Omental fat pad (tissue), 4 donors: Measurements from ENCODE around the gene DUSP8. TPM values are rescaled to one million over a fixed set of nuclear protein-coding genes. Genes with fewer than 3 reads are reported as not detected.
"Not testable (repeated sequence)": the region's sequence is repeated elsewhere in the genome, so short reads cannot be mapped to it uniquely, and the experiment has no call there.

ENCODE experiments used
- ATAC-seq: fragments of 150-250 bp; one replicate; pipeline ENCODE4 v1.9.1; 2016; ENCODE audit warnings: mild to moderate bottlenecking, moderate library complexity; ENCODE audit not compliant: low FRiP score
- DNase-seq: peaks from one replicate; pipeline ENCODE4 v3.0.0-alpha.2; 2019; ENCODE audit warnings: low spot score
- CTCF ChIP-seq, 3 donors: fragments of 450-650 bp; IDR thresholded peaks; one replicate each; pipeline ENCODE4 v1.5.1; 2016 to 2017; ENCODE audit warnings: antibody characterized with exemption in 3 of 3, mild to moderate bottlenecking in 3 of 3, moderate library complexity in 2 of 3
- total RNA-seq, 4 donors: library from RNA; depleted of rRNA; stranded (reverse); fragments of >200 nt; gene quantifications; one replicate each; pipeline ENCODE4 v1.1.0, GENCODE V29; 2016

DUSP8 gene
- total RNA-seq, 4 donors from 2014 or later = 0.47 to 5.6 (median 4.0) TPM

DNA sequence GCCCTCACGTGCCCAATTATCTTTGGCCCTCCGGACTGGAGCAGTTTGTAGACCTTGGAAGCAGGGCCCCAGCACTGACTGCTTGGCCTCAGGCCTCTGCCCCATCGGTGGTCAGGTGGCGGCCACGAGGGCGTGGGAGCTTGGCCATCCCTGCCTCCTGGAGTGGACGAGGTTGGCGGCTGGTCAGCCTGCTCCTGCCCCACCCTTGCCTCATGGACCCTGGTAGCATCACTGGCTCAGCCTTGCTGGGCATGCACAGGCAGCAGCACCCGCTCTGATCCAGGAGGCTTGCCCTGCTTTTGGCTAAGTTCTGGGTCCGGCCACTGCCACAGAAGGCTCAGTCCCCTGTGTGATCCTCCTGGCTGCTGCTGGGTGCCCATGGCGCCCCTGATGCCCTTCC, 32.1 kb upstream of the DUSP8 start:
- DNase-seq (no peak), ATAC-seq (no peak)
- TF ChIP-seq CTCF (IDR thresholded peaks at IDR 0.05) = no peak

DNA sequence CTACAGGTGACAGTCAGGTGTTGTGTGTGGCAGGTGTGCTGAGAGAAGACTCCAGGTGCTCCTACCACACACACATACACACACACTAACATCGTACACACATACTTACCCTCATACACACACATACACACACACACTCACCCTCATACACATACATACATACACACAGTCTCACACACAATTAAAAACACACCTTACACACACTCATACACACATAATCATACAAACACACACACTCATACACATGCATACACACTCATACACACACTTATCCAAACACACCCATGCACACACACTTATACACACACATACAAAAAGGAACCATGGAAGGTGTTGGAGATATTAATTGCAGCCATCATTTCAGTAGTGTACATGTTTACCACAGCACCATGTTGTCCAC, 31.6 kb upstream of the DUSP8 start:
- ATAC-seq = no peak
- DNase-seq = no peak
- no peak for TF ChIP-seq CTCF (IDR thresholded peaks at IDR 0.05)

GRCh38 chr11:1601663-1602062, 29.6 kb upstream of the DUSP8 start:
- ATAC-seq, DNase-seq: not testable (repeated sequence)

DNA sequence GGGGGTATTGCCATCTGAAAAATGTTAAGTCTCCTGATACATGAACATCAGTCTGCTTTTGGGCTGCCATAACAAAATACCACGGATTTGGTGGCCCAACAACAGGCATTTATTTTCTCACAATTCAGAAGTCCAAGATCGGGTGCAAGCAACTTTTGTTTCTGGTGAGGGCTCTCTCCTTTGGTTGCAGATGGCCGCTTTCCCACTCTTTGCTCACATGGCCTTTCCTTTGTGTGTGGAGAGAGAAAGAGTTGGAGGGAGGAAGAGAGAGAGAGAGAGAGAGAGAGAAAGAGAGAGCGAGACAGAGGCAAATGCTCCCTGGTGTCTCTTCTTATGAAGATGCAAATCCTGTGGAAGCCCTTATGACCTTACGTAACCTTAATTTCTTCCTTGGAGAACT, 28.6 kb upstream of the DUSP8 start:
- no peak for ATAC-seq
- no peak for DNase-seq
- no peak for TF ChIP-seq CTCF (IDR thresholded peaks at IDR 0.05)

- TF ChIP-seq CTCF (IDR thresholded peaks at IDR 0.05) = no peak
- ATAC-seq (no peak), DNase-seq (no peak)
Observed at GRCh38 chr11:1598816-1599215, 26.7 kb upstream of the DUSP8 start.

DNA sequence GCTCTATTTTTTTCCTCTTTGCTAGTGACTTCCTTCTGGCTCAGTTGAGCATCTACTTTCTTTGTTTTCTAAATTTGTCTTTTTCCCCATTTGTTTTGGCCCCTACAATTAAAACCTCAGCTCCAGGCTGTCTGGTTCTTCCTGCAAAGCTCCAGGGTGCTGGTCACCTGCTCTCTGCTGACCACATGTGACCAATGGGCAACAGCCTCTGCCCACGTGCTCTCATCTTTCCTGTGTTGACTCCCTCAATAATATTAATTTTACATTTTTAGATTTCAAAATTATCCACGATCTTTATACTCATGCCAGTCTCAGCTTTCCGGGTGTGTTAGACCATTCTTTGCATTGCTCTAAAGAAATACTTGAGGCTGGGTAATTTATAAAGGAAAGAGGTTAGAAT, 26.3 kb upstream of the DUSP8 start:
- DNase-seq, ATAC-seq: not testable (repeated sequence)

- DNase-seq = no peak
- no peak for TF ChIP-seq CTCF (IDR thresholded peaks at IDR 0.05)
- ATAC-seq = no peak
Observed at GRCh38 chr11:1597994-1598380, 25.9 kb upstream of the DUSP8 start, which contains the start of gene KRTAP5-2. Gene KRTAP5-2 (minus strand): TSS chr11:1598294. CDS start chr11:1598250, 44 bp downstream.

DNA sequence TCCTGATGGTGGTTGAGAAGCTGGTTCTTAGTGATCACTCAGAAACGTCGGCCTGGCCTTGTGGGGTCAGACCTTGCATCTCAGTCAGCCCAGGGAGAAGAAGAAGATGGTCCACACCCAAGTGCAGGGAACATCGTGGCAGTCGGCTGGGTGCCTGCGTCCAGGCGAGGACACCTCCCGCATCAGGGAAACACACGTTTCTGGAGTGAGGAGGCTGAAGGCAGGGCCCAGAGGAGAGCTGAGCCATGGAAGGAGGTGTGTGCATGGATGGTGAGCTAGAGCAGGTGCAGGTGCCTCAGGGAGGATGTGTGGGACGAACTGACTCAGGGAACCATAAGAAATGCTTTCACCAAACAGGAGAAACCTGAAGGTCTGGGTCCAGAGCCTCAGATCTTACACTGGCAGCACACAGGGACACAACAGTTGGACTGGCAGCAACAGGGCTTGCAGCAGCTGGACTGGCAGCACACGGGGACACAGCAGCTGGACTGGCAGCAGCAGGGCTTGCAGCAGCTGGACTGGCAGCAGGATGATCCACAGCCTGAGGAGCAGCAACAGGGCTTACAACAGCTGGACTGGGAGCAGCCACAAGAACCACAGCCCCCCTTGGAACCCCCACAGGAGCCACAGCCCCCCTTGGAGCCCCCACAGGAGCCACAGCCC, 25.4 kb upstream of the DUSP8 start:
- DNase-seq = no peak
- TF ChIP-seq CTCF (IDR thresholded peaks at IDR 0.05) = no peak
- no peak for ATAC-seq

GRCh38 chr11:1596576-1597121, 24.6 kb upstream of the DUSP8 start:
- ATAC-seq, DNase-seq: not testable (repeated sequence)

- ATAC-seq, DNase-seq: not testable (repeated sequence)
Observed at GRCh38 chr11:1595994-1596575, 24.0 kb upstream of the DUSP8 start.
